ENCODE results near the gene CCDC97.

The CCDC97 gene

DNA sequence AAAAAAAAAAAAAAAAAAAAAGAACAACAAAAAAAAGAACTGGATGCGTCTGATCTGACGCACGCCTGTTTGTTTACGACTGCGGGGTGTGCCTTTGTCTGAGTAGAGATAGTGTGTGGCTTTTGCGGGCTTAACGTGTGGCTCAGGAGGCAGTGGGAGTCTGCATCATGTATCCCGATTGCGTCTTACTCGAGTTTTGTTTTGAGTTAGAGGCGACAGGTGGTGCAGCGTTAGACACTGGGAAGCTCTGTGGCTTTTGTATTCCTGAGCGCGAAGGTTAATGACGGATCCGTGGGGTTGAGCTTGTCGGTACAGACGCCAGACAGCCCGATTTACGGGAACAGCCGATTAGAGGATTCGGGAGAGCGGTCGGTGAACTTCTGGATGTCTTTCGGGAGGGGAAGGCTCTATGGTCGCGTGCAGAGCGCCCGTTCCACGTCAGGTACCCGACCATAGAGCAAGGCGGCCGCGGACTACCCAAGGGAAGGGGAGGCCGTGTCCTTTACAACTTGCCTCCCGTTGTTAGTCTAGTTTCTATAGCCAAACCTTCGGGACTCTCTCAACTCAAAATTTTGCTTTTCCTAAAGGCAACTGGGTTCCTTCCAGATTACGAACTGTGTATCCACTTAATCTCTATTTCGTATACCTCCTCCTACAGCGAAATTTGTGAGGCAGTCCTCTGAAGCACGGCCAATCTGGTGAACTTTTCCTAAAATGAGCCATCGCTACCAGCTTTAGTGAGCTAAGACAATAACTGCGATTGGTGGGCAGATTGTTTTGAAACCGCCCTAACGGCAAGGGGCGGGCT lies 46.7 kb upstream of the CCDC97 start (continued):
- TF ChIP-seq ZNF292 (tag by site-specific recombination; IDR thresholded peaks at IDR 0.05; ENCODE audit: borderline replicate concordance, low read depth) (no peak), ZNF777 (tag by site-specific recombination; IDR thresholded peaks at IDR 0.05; ENCODE audit: borderline replicate concordance) (0 out of 2 replicates have a peak, but pooled peaks have one; percentile 3), ZNF248 (tag by site-specific recombination; IDR thresholded peaks at IDR 0.05) (no peak), ZNF37A (tag by site-specific recombination; IDR thresholded peaks at IDR 0.05) (no peak), ZNF548 (tag by site-specific recombination; IDR thresholded peaks at IDR 0.05) (no peak), GLI4 (tag by site-specific recombination; IDR thresholded peaks at IDR 0.05) (no peak), ZBTB48 (tag by site-specific recombination; IDR thresholded peaks at IDR 0.05) (no peak), TCF7L2 (IDR thresholded peaks at IDR 0.05; ENCODE audit: borderline replicate concordance, low read depth, low read length) (no peak), IKZF3 (tag by site-specific recombination; IDR thresholded peaks at IDR 0.05) (peak; percentile 68), GLI2 (tag by site-specific recombination; IDR thresholded peaks at IDR 0.05; ENCODE audit: borderline replicate concordance, low read depth) (no peak), SP7 (tag by site-specific recombination; IDR thresholded peaks at IDR 0.05) (peak; percentile 26; the same call in 1 of the 2 replicates), ZNF600 (tag by site-specific recombination; IDR thresholded peaks at IDR 0.05) (peak; percentile 84; the same call in 1 of the 2 replicates), ZNF560 (tag by site-specific recombination; IDR thresholded peaks at IDR 0.05; ENCODE audit: borderline replicate concordance) (no peak), ZNF394 (tag by site-specific recombination; IDR thresholded peaks at IDR 0.05; ENCODE audit: borderline replicate concordance) (0 out of 2 replicates have a peak, but pooled peaks have one; percentile 21), GLIS2 (tag by site-specific recombination; IDR thresholded peaks at IDR 0.05) (no peak), YY1 (tag by site-specific recombination; IDR thresholded peaks at IDR 0.05) (no peak), ZNF433 (tag by site-specific recombination; IDR thresholded peaks at IDR 0.05; ENCODE audit: low read depth) (no peak), MYNN (tag by site-specific recombination; IDR thresholded peaks at IDR 0.05; ENCODE audit: borderline replicate concordance) (no peak), ZNF664 (tag by site-specific recombination; IDR thresholded peaks at IDR 0.05) (no peak), SCRT2 (tag by site-specific recombination; IDR thresholded peaks at IDR 0.05) (peak; percentile 94), ZNF2 (tag by site-specific recombination; IDR thresholded peaks at IDR 0.05) (peak; percentile 13; the same call in 1 of the 2 replicates), TRIM28 (IDR thresholded peaks at IDR 0.05; ENCODE audit: borderline replicate concordance, low read length) (no peak), ZNF350 (tag by site-specific recombination; IDR thresholded peaks at IDR 0.05) (no peak), ZNF585B (tag by site-specific recombination; IDR thresholded peaks at IDR 0.05) (no peak), ZNF830 (tag by site-specific recombination; IDR thresholded peaks at IDR 0.05; ENCODE audit: low read depth) (no peak), BCL11A (tag by site-specific recombination; IDR thresholded peaks at IDR 0.05; ENCODE audit: low read depth) (no peak), ZFP37 (tag by site-specific recombination; IDR thresholded peaks at IDR 0.05) (0 out of 2 replicates have a peak, but pooled peaks have one; percentile 57), OSR2 (tag by site-specific recombination; IDR thresholded peaks at IDR 0.05) (no peak), FEZF1 (tag by site-specific recombination; IDR thresholded peaks at IDR 0.05) (peak; percentile 74)
- TF ChIP-seq, protein P1, sequence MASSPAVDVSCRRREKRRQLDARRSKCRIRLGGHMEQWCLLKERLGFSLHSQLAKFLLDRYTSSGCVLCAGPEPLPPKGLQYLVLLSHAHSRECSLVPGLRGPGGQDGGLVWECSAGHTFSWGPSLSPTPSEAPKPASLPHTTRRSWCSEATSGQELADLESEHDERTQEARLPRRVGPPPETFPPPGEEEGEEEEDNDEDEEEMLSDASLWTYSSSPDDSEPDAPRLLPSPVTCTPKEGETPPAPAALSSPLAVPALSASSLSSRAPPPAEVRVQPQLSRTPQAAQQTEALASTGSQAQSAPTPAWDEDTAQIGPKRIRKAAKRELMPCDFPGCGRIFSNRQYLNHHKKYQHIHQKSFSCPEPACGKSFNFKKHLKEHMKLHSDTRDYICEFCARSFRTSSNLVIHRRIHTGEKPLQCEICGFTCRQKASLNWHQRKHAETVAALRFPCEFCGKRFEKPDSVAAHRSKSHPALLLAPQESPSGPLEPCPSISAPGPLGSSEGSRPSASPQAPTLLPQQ (tag by site-specific recombination; IDR thresholded peaks at IDR 0.05) = peak; percentile 15; the same call in 1 of the 2 replicates
- TF ChIP-seq, protein P2, sequence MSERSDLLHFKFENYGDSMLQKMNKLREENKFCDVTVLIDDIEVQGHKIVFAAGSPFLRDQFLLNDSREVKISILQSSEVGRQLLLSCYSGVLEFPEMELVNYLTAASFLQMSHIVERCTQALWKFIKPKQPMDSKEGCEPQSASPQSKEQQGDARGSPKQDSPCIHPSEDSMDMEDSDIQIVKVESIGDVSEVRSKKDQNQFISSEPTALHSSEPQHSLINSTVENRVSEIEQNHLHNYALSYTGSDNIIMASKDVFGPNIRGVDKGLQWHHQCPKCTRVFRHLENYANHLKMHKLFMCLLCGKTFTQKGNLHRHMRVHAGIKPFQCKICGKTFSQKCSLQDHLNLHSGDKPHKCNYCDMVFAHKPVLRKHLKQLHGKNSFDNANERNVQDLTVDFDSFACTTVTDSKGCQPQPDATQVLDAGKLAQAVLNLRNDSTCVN (tag by site-specific recombination; optimal IDR thresholded peaks at IDR 0.05) = no peak
- TF ChIP-seq, protein P3, sequence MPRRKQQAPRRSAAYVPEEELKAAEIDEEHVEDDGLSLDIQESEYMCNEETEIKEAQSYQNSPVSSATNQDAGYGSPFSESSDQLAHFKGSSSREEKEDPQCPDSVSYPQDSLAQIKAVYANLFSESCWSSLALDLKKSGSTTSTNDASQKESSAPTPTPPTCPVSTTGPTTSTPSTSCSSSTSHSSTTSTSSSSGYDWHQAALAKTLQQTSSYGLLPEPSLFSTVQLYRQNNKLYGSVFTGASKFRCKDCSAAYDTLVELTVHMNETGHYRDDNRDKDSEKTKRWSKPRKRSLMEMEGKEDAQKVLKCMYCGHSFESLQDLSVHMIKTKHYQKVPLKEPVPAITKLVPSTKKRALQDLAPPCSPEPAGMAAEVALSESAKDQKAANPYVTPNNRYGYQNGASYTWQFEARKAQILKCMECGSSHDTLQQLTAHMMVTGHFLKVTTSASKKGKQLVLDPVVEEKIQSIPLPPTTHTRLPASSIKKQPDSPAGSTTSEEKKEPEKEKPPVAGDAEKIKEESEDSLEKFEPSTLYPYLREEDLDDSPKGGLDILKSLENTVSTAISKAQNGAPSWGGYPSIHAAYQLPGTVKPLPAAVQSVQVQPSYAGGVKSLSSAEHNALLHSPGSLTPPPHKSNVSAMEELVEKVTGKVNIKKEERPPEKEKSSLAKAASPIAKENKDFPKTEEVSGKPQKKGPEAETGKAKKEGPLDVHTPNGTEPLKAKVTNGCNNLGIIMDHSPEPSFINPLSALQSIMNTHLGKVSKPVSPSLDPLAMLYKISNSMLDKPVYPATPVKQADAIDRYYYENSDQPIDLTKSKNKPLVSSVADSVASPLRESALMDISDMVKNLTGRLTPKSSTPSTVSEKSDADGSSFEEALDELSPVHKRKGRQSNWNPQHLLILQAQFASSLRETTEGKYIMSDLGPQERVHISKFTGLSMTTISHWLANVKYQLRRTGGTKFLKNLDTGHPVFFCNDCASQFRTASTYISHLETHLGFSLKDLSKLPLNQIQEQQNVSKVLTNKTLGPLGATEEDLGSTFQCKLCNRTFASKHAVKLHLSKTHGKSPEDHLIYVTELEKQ (tag by site-specific recombination; IDR thresholded peaks at IDR 0.05; ENCODE audit: borderline replicate concordance) = no peak
- TF ChIP-seq, protein P4, sequence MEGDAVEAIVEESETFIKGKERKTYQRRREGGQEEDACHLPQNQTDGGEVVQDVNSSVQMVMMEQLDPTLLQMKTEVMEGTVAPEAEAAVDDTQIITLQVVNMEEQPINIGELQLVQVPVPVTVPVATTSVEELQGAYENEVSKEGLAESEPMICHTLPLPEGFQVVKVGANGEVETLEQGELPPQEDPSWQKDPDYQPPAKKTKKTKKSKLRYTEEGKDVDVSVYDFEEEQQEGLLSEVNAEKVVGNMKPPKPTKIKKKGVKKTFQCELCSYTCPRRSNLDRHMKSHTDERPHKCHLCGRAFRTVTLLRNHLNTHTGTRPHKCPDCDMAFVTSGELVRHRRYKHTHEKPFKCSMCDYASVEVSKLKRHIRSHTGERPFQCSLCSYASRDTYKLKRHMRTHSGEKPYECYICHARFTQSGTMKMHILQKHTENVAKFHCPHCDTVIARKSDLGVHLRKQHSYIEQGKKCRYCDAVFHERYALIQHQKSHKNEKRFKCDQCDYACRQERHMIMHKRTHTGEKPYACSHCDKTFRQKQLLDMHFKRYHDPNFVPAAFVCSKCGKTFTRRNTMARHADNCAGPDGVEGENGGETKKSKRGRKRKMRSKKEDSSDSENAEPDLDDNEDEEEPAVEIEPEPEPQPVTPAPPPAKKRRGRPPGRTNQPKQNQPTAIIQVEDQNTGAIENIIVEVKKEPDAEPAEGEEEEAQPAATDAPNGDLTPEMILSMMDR (tag by site-specific recombination; IDR thresholded peaks at IDR 0.05) = 0 out of 2 replicates have a peak, but pooled peaks have one; percentile 20
